HG02973 (cell line): ENCODE results near the gene NOTO.
"Not testable (repeated sequence)": the region's sequence is repeated elsewhere in the genome, so short reads cannot be mapped to it uniquely, and the experiment has no call there.

Source experiments
- ATAC-seq: cut with Tn5 transposase; IDR thresholded peaks from one replicate; pipeline ENCODE4 v1.9.1; 2021; ENCODE audit warnings: moderate library complexity; ENCODE audit not compliant: unreplicated experiment

The NOTO gene

DNA sequence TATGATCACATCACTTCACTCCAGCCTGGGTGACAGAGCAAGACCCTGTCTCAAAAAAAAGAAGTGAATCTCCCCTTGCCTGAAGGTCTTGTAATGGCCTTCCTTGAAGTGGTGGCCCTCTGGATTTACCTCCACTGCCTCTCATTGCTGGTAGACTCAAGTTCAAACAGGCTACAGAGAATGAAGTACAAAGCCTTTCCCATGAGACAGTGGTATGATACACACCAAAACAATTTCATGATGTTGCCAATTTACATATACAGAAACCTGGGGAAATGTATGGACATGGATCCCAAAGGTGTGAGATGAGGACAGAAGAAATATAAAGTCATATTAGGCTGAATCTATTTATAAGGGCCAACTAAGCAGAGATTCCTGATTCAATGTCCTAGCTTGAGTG, 4.8 kb upstream of the NOTO start:
- no peak for ATAC-seq

DNA sequence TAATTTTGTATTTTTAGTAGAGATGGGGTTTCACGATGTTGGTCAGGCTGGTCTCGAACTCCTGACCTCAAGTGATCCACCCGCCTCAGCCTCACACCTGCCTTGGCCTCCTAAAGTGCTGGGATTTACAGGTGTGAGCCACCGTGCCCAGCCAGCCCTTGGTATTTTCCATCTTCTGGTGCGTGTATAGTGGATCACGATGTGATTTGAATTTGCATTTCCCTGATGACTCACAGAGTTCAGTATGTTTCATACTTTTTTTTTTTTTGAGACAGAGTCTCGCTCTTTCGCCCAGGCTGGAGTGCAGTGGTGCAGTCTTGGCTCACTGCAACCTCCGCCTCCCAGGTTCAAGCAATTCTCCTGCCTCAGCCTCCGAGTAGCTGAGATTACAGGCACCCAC, 2.1 kb upstream of the NOTO start:
- not testable (repeated sequence) for ATAC-seq

DNA sequence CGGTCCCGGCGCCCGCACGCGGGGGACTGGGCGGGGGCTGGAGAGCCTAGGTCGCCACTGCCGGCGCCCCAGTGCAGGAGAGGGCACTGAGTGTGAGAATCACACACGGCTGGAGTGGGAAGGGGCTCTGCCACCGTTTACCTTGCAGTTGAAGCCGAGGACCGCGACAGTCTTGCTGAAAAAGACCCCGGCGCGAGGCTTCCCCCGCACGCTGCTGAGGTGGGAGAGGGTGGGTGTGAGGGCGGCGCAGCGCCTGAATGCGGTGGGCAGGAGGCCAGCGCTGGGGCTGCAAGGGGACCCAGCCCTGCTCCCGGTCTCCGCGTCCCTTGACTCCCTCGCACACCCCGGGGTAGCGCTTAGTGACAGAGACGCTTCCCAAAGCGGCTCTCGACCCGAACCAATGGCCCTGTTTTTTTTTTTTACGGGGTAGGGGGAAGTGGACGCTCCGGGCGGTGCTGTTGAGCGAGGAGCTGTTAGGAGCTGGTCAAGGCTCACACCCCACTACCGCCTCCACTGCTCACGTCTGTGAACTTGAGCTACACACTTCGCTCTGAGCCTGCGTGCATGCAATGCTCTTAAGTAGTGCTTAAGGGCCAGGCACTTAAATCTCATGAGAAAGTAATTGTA, 794 bp downstream of the NOTO start:
- ATAC-seq: no peak

DNA sequence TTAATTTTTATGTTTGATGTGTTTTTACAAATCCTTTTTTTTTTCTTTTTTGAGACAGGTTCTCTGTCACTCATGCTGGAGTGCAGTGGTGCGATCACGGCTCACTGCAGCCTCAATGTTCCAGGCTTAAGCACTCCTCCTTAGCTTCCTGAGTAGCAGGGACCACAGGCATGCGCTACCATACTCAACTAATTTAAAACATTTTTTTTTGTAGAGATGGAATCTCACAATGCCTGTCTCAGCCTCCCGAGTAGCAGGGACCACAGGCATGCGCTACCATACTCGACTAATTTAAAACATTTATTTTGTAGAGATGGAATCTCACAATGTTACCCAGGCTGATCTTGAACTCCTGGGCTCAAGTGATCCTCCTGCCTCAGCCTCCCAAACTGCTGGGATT, 3.2 kb downstream of the NOTO start:
- ATAC-seq: no peak

DNA sequence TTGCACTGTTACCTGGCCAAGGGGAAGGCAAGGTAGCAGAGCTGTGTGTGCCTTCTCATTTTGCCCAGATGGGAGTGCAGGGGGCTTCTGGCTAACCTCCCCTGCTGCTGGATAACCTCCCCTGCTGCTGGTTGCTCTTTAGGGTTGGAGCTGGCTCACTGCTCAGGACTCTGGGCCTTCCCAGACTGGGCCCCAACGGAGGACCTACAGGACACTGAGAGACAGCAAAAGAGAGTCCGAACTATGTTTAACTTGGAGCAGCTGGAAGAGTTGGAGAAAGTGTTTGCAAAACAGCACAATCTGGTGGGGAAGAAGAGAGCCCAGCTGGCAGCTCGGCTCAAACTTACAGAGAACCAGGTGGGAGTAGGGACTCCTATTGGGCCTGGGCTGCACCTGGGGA, 5.9 kb downstream of the NOTO start:
- ATAC-seq: no peak

DNA sequence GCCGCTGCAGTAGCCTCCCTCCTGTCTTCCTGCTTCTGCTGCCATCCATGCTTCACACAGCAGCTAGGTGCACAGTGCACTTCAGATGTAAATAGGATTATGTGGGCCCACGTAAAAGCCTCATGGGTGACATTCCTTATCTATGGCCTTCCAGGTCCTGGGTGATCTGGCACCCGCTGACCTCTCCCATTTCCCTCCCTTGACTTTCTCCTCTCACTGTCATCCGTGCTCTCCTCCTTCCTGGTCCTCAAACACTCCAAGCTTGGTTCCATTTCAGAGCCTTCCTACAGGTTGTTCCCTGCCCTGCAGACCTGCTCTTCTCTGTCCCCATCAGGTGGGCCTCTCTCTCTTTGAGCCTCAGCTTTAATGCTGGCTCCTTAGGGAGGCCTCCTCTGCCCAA, 7.6 kb downstream of the NOTO start:
- ATAC-seq: no peak

DNA sequence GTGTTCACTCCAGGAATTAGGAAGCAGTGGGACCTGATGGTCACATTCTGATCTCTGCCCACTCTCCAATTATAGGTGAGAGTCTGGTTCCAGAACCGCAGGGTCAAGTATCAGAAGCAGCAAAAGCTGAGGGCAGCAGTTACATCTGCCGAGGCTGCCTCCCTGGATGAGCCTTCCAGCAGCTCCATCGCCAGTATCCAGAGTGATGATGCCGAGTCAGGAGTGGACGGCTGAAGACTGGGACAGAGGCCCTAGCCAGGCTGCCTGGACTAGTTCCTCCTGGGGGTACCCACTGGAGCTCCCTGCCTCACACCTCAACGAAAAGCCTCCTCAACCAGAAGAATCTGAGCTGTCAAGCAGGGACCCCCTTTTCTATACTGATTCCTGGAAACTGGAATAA, 8.3 kb downstream of the NOTO start:
- no peak for ATAC-seq

DNA sequence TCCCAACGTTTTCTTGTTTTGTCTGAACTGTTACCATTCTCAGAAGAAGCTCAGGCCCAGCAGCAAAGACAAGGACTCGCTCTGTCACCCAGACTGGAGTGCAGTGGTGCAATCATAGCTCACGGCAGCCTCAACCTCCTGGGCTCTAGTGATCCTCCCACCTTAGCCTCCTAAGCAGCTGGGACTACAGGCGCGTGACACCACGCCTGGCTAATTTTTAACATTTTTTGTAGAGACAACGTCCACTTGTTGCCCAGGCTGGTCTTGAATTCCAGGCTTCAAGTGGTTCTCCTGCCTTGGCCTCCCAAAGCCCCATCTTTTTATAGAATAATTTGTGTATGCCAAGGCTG, 9.7 kb downstream of the NOTO start:
- ATAC-seq: no peak

DNA sequence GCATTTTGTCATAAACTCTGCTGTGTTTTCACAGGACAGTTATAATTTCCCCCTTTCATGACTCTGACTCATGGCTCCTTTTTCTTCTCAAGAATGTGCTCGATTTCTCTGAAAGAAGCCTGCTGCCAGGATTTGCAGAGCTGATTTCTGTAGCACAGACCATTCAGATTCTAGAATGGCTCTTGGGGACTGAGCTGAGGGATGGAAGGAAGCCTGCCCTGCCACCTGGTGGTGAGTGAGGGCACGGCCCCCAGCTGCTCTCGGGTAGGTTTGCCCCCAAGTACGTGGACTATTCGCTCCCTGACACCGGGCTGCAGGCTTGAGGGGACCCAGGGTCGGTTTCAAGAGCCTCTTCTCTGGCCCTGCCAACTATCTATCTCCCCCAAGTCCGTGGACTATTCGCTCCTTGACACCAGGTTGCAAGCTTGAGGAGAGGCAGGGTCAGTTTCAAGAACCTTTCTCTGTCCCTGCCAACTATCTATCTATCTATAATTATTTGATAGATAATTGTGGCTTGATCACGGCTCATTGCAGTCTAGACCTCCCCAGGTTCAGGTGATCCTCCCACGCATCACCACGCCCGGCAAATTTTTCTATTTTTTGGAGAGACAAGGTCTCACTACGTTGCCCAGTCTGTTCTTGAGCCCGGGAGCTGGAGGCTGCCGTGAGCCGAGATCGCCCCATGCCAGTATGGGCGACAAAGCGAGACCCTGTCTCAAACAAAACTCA, 10.2 kb downstream of the NOTO start:
- peak; percentile 66 for ATAC-seq

DNA sequence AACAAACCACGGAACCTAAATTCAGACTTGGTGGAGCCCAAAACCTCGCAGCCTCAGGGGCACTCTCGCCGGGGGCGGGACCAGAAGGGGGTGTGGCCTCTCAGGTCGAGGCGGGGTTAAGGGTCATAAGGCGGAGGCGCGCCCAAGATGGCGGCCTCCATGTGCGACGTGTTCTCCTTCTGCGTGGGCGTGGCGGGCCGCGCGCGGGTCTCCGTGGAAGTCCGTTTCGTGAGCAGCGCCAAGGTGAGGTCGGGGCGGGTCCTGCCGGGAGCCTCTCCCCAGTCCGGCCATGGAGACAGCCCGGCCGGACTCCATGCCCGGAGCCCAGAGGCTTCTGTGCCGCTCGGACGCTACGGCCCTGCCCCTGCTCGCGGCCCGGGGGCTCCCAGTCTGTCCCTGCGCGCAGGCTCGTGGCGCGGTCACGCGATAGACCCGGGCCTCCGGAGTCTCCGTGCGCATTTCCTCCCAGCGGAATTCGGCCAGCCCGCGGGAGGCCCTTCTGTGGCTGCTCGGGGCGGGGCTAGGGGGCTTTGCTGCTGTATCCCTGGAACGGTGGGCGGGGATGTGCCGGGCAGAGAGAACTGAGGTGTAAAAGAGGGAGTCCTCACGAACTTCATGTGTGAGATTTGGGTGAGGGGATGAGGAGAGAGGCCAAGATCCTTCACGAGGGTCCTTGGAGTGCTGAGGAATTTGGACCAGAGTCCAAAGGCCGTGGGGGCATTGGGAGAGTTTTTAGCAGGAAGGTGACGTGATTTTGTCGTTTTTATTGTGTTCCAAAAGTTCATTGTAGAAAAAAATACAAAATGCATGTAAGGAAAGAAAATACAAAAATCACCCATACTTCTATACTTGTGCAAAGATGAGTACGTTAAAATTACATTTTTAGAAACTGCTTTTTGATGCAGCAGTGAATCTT, 12.0 kb downstream of the NOTO start, which contains the start of gene SMYD5:
Gene SMYD5 (plus strand): TSS at position 126 of the 916 bp plus-strand sequence. CDS start 22 bp downstream, at position 148.
- ATAC-seq: peak; percentile 74

DNA sequence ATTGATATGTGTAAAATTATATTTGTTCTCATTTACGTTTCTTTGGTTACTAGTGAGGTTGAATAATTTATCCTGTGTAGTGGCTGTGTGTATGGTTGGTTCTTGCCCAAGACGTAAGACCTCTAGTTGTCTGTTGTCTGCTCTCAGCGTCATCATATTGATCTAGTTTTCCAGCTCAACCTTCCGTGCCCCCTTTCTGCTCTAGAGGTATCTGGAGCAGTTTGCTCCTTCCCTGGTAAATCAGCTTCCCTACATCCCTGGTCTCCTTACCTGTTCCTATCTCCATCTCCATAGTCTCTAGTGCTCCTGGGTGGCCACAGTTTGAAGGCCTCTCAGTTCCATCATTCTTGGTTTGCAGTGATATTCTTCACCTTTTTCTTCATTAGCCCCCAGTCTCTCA, 12.9 kb downstream of the NOTO start:
- no peak for ATAC-seq

DNA sequence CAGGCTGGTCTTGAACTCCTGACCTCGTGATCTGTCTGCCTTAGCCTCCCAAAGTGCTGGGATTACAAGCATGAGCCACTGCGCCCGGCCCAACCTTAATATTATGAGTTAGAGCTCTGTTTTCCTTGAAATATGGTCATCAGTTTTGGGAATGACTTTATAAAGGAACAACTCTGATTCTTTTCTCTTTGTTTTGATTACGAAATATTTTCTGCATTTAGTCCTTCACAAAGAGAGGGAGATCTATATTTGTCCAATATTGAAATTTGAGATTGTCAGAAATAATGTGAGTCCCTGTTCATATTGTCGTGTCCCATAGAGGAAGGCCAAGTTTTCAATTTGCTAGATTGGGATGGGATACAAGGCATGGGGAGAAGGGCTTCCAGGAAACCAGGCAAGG, 14.8 kb downstream of the NOTO start:
- no peak for ATAC-seq

DNA sequence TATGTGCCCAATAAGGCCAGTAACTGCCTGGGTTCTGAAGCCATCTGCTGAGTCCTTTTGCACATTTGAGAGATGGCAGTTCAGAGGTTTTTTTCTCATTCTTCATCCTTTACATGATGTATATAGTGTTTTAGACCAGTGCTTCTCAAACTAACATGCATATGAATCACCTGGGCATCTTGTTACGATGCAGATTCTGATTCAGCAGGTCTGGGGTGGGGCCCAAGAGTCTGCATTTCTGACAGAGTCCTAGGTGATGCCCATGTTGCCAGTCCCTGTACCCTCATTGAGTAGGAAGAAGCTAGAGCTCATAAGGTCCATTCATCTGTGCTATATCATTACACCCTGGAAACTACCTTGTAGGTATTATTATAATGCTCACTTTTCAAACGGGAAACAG, 15.5 kb downstream of the NOTO start:
- no peak for ATAC-seq

DNA sequence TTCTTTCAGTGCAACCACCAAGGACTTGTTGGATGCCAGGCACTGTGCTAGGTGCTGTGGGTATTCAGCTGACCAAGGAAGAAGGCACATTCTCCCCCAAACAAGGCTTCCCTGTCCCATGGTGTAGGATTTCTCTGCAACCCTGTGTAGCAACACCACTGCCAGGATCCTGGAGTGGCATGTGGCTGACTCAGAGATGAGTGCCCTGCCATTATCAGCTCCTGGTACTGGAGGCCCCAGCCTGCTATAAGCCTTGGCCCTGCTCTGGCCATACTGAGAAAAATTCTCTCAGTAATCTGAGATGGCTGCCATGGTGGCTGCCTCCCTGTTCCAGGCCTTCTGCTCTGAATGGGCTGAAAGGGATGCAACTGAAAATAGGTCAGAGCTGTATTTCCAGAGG, 15.9 kb downstream of the NOTO start:
- no peak for ATAC-seq

DNA sequence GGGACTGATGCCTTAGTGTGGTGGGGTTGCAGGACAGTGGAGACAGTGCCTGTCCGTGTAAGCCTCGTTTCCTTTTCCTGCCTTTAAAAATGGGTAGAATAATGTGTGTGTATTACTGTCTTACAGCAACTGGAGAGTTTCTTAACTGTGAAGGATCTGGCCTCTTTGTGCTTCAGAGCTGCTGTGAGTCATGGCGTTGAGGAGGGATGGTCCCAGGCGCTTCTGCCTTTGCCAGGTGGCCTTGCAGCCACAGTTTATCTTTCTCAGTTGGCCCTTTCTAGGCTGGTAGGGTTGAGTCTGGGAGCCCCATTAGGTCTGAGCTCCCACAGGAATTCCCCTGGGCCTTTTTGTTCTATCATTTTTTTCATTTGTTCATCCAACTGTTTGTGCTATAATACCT, 21.4 kb downstream of the NOTO start:
- no peak for ATAC-seq

DNA sequence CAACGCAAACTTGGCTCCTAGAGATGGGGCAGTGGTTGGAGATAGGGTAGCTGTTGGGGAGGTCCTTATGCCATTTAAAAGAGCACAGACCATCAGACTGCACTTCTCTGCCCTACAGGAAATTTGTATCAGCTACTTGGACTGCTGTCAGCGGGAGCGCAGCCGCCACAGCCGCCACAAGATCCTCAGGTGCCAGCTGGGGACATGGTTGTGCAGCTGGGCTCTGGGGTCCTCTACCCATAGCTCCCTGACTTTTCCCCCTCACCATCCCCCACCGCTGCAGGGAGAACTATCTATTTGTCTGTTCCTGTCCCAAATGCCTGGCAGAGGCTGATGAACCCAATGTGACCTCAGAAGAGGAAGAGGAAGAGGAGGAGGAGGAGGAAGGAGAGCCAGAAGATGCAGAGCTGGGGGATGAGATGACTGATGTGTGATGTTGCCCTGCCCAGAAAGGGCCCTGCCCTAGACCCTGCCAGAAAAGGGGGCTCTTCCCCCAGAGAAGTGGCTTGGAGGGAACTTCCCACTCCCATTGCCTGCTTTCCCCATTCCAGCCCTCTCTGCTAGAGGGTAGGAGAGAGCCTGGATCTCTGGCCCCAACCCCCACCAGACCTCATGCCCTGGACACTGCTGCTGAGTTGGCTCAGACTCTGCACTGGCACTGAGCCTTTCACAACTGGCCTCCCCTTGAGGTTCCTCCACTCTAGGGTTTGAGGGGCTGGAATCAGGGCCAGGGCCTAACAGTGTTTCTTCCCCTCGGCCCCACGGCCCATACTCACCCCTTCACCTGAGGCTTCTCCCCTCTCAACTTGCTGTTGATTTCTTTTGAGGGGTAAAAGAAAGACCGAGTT, 23.4 kb downstream of the NOTO start:
- no peak for ATAC-seq

DNA sequence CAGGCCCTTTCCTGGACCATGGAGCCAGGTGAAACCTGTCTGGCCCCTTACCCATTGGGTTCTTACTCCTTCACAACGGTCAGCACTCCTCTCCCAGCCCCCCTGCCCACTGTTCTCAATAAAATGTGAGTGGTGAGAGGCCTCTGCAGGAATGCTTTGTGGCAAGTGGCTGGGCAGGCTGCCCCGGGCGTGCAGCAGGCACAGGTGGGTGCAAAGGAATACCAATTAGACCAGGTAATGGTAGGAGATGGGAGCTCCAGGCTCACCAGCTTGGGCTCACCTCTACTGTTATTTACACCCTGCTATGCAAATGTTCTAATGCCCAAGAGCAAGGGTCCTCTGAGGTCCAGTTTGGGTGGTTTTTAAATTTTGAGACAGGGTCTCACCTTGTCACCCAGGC, 24.7 kb downstream of the NOTO start:
- ATAC-seq: no peak

DNA sequence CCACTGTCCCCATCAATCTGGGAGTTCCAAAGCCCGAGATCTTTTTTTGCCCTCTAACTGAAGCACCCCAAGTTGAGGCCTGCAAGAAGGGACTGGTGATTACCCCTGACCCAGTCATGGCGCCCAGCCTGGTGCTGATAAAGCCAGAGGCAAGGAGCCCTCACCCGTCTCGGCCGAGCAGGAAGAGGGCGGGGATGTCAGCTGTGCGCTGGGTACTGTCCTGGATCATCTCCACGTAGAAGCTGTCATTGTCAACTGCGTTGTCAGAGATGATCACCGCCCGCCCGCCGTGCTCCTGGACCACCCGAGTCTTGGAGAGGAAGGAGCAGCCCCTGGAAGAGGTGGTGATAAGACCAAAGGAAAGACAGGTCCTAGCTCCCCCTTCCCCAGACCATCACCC, 26.3 kb downstream of the NOTO start:
- no peak for ATAC-seq

DNA sequence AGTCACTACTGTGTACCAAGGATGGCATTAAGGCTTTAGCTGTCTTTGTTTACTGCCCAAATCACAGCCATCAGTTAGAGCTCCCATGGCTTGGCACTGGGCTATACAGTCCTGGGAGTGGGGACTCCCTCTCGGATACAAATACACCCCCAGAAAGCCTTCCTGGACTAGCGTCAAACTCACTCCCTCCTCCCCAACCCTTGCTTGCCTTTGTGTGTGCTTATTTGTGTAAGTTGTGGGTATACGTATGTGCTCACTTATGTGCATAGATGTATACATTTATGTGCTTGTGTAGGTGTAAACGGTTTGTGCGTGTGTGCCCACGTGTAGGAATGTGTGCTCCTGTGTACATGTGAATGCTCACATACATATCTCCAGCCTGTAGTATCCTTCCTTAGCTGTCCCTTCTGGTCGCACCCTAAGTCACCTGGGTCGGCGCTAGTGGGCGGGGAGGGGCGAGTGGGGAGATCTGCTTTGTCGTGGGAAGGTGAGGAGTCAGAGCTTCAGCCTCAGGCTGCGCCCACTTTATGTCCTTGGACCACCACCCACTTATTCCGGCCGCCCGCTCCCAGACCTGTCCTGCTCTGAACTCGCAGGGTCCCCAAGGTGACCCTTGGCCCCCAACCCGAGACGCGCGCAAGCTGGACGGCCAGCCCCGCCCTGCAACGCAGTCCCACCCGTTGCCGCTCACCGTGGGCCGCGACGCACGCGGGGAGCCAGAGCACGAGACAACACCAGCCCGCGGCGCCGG, 30.2 kb downstream of the NOTO start:
- ATAC-seq: peak; percentile 8
